Ecto neural progenitor cell (in vitro differentiated cells): ENCODE data around the gene MARCHF2.

Experiments used
- DNase-seq: peaks from one replicate; pipeline ENCODE4 v3.0.0-alpha.2; 2018; ENCODE audit warnings: low spot score

The MARCHF2 gene

DNA sequence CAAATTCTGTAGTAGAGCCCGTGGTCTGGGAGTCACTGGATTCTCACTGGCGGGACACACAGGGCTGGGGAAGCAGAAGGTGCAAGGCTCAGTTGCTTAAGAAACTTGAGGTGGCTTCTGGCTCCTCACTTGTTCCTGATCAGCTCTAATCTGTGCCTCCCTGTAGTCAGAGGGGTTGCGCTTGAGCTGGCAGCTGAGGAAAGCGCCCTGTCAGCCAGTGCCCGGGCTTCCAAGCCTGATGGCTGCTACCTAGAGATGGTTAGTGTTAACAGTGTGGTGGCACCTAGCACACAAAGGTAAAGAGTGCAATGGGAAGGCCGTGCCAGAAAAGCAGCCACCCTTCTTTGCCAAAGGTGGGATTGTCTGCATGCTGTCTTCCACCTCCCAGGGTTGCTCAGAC is 40.5 kb downstream of the MARCHF2 start:
- DNase-seq: no peak

- DNase-seq: no peak
Observed at GRCh38 chr19:8454218-8454617, 41.1 kb downstream of the MARCHF2 start.

- DNase-seq: no peak
Observed at GRCh38 chr19:8455018-8455417, 41.9 kb downstream of the MARCHF2 start.

- no peak for DNase-seq
Observed at GRCh38 chr19:8456064-8456463, 43.0 kb downstream of the MARCHF2 start.

GRCh38 chr19:8457209-8457608 is 44.1 kb downstream of the MARCHF2 start:
- no peak for DNase-seq

DNA sequence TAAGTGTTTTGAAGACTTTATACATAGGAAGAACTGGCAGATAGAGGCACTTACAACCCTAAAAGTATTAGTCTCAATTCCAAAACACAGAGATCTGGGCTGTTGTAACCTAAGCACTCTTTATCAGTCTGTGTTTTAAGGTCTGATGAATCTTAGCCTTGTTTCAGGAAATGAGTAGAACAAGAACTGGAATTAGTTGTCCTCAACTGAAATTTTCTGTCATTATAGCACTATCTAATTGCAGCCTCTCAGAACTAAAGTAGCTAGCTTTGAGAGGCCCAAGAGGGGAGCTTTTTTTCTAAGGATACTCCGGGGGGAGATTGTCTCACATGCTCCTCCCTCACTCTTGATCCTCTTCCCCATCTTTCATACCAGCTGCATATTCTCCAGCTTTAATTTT is 44.7 kb downstream of the MARCHF2 start:
- no peak for DNase-seq

GRCh38 chr19:8458380-8458779 is 45.3 kb downstream of the MARCHF2 start:
- DNase-seq: no peak

GRCh38 chr19:8459095-8459494 is 46.0 kb downstream of the MARCHF2 start:
- DNase-seq: no peak

DNA sequence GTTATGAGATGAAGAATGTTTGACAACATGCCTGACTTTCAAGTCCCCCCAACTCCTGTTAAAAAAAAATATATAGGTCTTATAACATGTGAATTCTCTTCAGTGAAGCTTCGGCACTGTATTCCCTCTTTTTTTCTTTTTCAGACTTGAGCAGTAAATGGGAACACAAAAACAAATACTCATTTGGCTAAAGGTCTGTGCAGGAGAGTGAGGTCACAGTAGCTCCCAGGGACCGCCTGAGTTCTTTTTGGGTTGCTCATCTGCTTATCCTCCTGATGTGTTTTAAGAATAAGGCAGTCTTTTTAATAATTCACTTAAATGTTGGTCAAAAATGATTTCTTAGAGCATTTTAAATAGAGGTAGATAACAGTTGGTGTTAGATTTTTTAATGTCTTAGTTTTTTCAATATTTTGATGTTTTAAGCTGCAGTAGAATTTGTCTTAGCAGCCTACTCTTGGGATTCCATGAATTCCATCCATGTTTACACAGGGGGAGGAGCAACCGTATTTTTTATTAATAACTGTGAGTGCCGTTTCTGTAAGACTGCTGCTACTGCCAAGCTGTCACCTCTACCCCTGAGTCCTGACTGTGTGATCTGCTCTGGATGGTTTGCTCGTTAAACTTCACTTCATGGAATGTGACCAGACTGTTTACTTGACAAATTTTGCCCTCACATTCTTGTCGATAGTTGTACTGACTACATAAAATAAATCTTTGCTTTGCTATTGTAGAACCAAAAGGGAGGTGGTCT is 46.6 kb downstream of the MARCHF2 start:
- DNase-seq: no peak

DNA sequence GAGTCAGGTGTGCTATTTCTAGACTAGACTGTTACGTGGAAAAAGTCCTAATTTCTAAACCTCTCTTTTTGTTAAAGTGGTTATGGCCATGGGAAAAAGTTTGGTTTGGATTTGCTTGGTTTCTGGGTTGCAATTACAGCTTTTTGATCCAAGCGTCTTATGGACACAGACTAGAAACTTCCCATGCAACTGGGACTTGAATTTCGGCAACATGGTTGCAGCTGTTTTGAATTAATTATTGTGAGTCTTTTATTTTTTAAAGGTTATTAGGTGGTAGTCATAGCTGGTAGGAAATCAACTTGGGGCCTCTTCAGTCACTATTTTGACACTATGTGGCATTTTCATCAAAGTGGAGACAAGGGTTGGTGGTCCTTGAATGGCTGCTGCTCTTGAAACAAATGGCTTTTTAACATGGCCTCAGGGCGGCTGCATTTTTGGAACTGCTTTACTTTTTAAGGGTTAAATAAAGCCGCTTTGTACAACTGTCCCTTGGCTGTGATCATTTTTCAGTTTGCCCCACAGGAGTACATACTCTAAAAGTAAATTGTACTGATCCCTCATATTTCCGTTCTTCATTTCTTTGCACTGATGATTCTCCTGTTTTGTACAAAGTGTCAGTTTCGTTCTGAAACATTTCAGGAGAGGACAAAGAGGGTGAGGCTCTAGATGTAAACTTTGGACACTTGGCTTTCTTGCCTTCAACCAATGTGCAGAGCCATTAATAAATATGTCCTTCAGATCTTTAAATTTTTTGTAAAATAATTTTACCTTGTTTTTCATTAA is 47.6 kb downstream of the MARCHF2 start:
- DNase-seq: no peak

GRCh38 chr19:8461376-8461775 is 48.3 kb downstream of the MARCHF2 start:
- no peak for DNase-seq

- DNase-seq: no peak
Observed at GRCh38 chr19:8461891-8462290, 48.8 kb downstream of the MARCHF2 start.

GRCh38 chr19:8462571-8462970 is 49.5 kb downstream of the MARCHF2 start:
- DNase-seq: no peak

GRCh38 chr19:8463365-8463764 is 50.3 kb downstream of the MARCHF2 start:
- no peak for DNase-seq

GRCh38 chr19:8466018-8466417 is 52.9 kb downstream of the MARCHF2 start:
- no peak for DNase-seq

DNA sequence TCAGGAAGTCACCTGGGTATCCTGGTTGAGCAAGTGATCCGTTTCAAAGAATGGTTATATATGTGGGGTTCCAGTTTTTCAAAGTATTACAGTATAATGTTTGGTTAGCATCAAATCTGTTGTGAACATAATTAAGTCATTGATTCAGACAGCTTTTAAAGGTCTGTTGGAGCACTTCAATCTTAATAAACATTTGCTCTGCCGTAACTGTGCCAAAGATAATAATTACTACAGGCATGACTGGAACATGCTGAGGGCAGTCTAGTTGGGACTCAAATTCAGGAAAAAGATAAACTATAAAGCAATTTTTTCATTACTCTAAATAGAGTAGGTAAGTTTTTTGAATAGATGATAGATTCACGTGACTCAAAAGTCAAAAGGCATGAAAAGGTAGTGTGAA is 55.0 kb downstream of the MARCHF2 start:
- DNase-seq: no peak

DNA sequence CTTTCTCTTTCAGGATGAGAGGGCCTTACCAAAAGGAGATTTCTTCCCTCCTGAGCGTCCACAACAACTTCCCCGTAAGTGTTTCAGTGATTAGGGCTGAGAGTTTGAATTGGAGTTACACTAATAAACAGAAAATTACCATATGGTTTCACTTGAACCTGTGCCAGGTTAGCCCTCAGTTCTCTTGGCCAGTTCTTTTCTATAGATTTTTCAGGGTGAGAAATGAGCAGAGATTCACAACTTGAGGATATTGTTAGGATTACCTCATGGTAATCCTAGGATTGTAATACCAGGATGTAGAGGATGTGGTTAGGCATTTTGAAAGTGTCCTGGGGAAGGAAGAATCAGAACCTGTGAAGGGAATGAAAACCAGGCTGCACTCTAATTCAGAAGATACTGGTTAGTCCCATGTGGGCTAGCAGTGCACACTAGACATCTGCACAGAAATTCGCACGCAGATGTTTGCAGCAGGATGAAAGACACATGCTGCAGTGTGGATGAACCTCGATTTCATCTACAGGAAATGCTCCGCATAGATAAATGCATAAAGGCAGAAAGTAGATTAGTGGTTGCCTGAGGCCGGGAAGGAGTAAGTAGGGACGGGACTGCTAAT is 55.8 kb downstream of the MARCHF2 start:
- no peak for DNase-seq

DNA sequence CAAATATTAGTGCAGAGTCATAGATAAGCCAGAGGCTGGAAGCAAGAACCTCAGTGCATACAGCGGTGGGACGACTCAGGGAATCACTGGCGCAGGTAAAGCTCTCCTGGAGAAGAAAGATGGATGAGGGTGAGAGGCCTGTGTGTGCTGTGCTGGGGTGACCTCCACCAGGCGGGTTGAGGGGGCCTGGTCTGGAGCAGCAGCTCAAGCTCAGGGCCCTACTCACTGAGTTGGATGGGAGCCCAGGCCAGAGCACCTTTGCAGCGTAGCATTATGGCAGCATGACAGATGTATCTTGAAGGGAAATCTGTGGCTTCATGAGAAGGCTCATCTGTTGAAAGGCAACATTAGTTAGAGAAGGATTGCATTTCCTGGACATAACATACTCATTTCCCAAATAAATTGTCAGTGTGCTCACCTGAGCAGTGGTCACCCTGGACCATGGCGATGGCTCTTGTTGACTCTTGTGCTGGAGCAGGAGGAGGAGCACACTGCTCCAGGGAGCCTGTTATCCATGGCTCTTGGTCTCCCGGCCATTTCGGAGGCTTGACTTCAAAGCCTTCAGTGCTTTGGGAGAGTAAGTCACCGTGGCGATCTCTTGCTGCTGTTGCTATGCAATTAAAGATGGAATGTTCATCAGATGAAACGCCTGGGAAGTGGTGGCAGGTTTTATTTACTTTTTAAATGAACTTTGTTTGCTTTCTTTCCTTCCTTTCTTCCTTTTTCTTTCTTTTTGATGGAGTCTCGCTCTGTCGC is 56.7 kb downstream of the MARCHF2 start:
- no peak for DNase-seq

DNA sequence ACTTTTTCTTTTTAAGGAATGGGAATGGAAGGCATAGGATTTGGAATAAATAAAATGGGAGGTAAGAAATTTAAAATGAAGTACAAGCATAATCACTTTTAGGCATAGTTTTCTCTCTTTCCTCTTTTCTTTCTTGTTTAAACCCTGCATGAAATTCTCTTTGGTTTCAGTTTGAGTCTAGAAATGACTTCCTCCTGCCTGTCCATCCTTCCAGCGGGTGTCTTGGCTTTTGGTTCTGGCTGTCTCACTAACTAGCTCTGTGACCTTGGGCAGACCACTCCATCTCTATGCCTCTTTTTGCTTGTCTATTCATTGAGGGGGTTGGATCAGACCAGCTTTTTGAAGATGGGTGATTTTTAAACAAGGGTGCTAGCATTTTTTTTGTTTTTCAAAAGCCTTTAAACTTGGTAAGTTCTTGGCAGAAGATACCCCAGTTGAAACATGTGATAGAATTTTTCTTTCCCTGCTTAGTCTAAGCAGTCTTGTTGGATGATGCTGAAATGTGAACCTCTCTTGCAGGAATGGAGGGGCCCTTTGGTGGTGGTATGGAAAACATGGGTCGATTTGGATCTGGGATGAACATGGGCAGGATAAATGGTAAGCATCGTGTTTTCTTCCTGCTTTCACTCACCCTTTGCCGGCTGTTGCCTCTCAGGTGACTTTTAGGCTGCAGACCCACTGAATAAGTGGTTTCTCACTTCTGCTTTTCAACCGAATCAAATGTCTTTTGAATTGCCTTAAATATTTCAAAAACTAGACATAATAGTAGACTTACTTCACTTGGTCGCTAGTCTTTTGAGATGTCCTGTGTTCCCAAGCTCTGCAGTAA is 60.8 kb downstream of the MARCHF2 start:
- DNase-seq: no peak

DNA sequence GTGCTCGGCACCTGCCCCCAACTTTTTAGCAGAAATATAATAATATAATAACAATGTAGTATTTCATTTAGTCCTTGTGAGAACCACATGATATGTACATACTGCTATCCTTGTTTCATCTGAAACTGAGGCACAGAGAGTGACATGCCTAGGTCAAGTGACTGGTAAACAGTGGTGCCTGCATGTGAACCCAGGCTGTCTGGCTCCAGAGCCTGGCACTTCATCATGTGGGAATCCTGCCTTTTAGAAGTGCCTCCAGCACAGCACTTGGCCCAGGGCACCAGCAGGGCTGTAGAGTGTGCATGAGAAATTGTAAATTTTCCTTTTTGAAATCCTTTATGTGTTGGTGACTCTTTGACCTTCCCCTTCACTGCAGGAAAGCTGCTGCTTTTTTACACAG is 61.9 kb downstream of the MARCHF2 start:
- DNase-seq: no peak

- DNase-seq: no peak
Observed at GRCh38 chr19:8476524-8476923, 63.4 kb downstream of the MARCHF2 start.

DNA sequence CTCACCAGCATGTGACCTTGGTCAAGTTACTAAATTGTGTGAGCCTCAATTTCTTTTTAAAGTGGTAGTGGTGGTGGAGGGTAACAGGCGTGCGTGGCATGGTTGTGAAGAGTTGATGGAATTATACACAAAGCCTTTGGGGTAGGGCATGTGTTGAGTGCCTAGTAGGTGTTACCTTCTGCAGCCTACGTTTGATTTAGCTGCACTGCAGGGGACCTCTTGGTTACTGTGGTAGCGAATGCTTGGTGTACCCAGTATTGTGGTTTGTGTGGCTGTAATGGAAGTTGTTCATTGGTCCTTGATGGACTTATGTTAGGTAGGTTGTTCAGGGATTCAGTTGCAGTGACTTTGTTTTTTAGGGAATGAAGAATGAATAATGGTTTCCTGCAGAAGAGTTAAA is 64.8 kb downstream of the MARCHF2 start:
- DNase-seq: no peak
